ENCODE results near the gene GALNT10.

The GALNT10 gene

DNA sequence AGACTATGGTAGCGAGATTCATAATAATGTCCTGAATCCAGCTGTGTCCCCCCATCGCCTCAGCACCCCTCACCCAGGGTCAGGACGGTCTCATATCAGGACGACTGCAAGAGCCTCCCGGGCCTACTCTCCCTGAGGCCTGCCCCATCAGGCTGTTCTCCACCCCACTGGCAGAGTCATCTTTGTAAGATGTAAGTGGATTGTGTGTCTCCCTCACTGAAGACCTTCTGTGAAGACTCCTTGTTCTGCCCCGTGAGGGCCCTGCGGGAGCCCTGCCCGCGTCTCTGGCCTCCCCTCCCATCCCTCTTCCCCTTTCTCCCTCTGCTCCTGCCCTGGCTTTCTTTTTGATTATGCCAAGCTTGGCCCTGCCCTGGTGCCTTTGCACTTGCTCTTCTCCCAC, 211.4 kb downstream of the GALNT10 start:
- Histone ChIP-seq H3K4me1 (ENCODE audit: insufficient read depth, low read length) (no peaks in the 10 kb centered on the region), H3K36me3 (ENCODE audit: insufficient read depth, low read length) (no peaks in the 10 kb centered on the region), H3K9me3 (ENCODE audit: control insufficient read depth, insufficient read depth, low read length) (no peaks in the 10 kb centered on the region), H3K9ac (ENCODE audit: low read depth, low read length) (no peak overlapping the region)

DNA sequence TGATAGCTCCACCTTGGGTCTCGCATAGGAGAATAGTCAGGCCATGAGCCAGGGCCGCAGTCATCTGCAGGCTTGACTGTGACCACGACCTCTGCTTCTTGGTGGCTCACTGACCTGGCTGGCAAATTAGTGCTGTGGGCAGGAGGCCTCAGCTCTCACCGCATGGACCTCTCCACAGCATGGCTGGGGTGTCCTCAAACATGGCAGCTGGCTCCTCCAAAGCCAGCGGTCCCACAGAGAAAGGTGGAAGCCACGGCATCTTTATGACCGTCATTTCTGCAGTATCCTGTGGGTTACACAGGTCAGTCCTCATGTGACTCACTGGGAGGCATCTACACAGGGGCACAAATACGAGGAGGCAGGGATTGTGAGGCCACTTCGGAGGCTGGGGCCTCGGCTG, 212.1 kb downstream of the GALNT10 start:
- Histone ChIP-seq H3K9me3 (ENCODE audit: control insufficient read depth, insufficient read depth, low read length) (no peaks in the 10 kb centered on the region), H3K9ac (ENCODE audit: low read depth, low read length) (no peak overlapping the region), H3K4me1 (ENCODE audit: insufficient read depth, low read length) (no peaks in the 10 kb centered on the region), H3K36me3 (ENCODE audit: insufficient read depth, low read length) (no peaks in the 10 kb centered on the region)

DNA sequence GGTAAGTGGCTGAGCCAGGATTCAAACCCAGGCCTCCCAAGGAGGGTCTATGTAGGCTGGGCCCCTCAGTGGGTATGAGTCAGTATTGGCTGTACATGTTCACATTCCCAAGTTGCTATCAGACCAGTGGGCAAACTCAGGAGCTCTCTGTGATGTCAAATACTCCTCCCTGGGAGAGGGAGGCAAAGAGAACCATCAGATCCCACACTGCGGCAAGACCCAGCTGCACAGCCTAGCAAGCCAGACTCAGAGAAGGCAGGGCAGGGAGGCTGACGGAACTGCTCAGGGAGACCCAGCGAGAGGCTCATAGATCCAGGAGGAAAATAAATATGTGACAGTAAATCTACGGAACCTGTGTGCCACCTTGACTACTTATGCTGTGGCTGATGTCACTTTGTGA, 212.7 kb downstream of the GALNT10 start:
- no peaks in the 10 kb centered on the region for H3K9me3 ChIP-seq (ENCODE audit: control insufficient read depth, insufficient read depth, low read length)
- H3K9ac ChIP-seq (ENCODE audit: low read depth, low read length): no peak overlapping the region
- no peaks in the 10 kb centered on the region for H3K4me1 ChIP-seq (ENCODE audit: insufficient read depth, low read length)
- H3K36me3 ChIP-seq (ENCODE audit: insufficient read depth, low read length): no peaks in the 10 kb centered on the region

DNA sequence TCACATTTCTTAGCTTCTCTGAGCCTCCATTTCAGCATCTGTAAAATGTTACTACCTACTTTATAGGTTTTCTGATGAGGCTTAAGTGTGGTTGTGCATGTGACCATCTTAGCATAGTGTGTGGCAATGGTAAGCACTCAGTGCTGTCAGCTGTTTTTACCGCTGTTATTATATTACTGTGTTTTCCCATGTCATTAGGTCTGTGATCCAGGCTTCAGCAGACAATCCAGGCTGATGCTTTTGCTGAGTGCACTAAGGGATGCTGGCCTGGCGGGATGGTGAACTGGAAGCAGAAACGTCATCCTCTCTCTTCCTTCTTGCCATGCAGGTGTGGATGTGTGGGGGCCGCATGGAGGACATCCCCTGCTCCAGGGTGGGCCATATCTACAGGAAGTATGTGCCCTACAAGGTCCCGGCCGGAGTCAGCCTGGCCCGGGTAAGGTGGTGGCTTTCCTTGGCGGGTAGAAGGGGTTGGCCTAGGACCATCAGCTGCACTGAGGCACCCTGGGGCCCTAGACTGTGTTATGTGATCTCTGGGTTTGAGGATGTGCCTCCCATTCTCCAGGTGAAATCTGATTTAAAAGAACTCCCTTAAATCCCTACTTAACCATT, 213.3 kb downstream of the GALNT10 start:
- H3K9me3 ChIP-seq (ENCODE audit: control insufficient read depth, insufficient read depth, low read length): no peaks in the 10 kb centered on the region
- no peaks in the 10 kb centered on the region for H3K4me1 ChIP-seq (ENCODE audit: insufficient read depth, low read length)
- H3K36me3 ChIP-seq (ENCODE audit: insufficient read depth, low read length): 0 out of 2 replicates have a peak, but pooled peaks cover 2% of the 10 kb centered on the region
- H3K9ac ChIP-seq (ENCODE audit: low read depth, low read length): no peak overlapping the region

DNA sequence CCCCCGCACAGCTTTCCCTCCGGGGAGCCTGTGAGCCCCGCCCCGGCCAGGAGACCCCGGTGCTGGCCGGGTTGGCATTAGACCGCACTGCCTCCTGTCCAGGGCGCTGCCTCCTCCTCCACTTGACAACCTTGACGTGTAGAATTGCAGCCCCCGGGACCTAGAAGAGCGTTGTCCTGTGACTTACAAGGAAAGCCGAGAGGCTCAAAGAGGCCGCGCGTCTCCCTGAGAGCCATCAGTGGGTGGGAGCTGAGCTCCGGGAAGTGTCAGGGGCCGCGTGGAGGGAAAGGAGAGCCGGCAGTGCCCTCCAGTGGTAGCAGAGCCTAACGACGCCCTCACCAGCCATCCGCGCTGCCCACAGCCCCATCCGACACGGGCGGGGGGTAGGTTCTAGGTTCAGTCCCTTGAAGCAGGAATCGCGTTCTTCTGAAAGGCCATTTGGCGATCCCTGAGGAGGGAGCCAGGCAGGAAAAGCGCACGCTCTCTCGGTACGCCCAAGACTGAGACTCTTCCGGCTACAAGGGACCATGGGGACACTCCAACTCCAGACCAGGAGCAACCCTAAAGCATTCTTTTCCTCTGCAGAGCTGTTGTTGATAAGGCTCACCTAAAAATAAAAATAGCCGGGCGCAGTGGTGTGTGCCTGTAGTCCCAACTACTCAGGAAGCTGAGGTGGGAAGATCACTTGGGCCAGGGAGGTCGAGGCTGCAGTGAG, 214.7 kb downstream of the GALNT10 start:
- Histone ChIP-seq H3K36me3 (ENCODE audit: insufficient read depth, low read length) (0 out of 2 replicates have a peak, but pooled peaks cover 2% of the 10 kb centered on the region), H3K9ac (ENCODE audit: low read depth, low read length) (peak overlapping the region; percentile 33; the same call in 1 of the 2 replicates), H3K4me1 (ENCODE audit: insufficient read depth, low read length) (no peaks in the 10 kb centered on the region), H3K9me3 (ENCODE audit: control insufficient read depth, insufficient read depth, low read length) (no peaks in the 10 kb centered on the region)

DNA sequence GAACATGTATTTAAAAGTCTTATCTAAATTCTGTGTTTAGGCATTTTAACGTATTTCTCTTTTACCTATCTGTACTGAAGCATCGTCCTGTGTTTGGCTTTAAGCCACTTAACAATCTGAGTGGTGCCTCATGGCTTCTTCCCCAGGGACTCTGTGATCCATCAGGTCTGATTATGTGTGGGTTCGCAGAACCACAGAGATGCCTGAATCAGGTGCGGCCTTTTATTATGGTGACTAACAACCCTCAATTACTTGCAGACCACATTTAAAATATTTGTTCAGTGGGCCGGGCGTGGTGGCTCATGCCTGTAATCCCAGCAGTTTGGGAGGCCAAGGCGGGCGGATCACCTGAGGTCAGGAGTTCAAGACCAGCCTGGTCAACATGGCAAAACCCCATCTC, 215.7 kb downstream of the GALNT10 start:
- Histone ChIP-seq H3K9ac (ENCODE audit: low read depth, low read length) (no peak overlapping the region), H3K9me3 (ENCODE audit: control insufficient read depth, insufficient read depth, low read length) (no peaks in the 10 kb centered on the region), H3K36me3 (ENCODE audit: insufficient read depth, low read length) (0 out of 2 replicates have a peak, but pooled peaks cover 2% of the 10 kb centered on the region), H3K4me1 (ENCODE audit: insufficient read depth, low read length) (no peaks in the 10 kb centered on the region)

DNA sequence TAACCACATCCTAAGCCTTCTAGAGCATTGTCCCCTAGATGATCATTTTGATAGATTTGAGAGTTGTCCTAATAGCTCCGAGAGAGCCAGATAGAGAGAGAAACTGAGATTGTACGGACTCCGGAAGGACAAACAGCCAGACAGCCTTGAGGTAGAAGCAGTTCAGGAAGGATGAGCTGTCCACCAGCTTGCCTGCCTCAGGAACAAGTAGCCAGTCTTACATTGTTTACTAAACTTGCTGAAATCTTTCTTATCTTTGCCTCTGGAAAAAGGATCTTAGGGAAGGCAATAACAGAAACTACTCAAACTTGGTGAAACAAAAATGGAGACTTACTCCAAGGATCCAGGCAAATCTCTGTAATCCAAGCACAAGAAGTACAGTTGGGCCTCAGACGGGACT, 216.3 kb downstream of the GALNT10 start:
- Histone ChIP-seq H3K9ac (ENCODE audit: low read depth, low read length) (no peak overlapping the region), H3K36me3 (ENCODE audit: insufficient read depth, low read length) (0 out of 2 replicates have a peak, but pooled peaks cover 2% of the 10 kb centered on the region), H3K4me1 (ENCODE audit: insufficient read depth, low read length) (no peaks in the 10 kb centered on the region), H3K9me3 (ENCODE audit: control insufficient read depth, insufficient read depth, low read length) (no peaks in the 10 kb centered on the region)

DNA sequence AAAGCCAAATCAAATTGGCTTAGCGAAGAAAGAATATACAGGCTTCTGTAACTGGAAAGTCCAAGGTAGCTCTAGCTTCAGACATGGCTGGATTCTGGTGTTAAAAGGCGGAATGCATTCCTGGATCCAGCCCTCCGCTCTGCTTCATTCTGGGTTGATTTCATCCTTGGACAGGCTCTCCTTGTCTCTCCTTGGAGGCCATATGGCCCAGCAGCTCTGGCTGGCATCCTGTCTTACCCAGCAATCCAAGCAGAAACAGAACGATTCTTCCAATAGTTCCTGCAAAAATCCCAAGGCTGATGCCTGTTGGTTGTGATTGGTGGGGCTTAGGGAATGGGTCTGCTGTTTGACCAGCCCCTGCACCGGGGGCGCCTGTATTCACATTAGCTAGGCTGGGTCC, 218.3 kb downstream of the GALNT10 start:
- H3K4me1 ChIP-seq (ENCODE audit: insufficient read depth, low read length): no peaks in the 10 kb centered on the region
- H3K9me3 ChIP-seq (ENCODE audit: control insufficient read depth, insufficient read depth, low read length): no peaks in the 10 kb centered on the region
- 0 out of 2 replicates have a peak, but pooled peaks cover 2% of the 10 kb centered on the region for H3K36me3 ChIP-seq (ENCODE audit: insufficient read depth, low read length)
- H3K9ac ChIP-seq (ENCODE audit: low read depth, low read length): no peak overlapping the region

DNA sequence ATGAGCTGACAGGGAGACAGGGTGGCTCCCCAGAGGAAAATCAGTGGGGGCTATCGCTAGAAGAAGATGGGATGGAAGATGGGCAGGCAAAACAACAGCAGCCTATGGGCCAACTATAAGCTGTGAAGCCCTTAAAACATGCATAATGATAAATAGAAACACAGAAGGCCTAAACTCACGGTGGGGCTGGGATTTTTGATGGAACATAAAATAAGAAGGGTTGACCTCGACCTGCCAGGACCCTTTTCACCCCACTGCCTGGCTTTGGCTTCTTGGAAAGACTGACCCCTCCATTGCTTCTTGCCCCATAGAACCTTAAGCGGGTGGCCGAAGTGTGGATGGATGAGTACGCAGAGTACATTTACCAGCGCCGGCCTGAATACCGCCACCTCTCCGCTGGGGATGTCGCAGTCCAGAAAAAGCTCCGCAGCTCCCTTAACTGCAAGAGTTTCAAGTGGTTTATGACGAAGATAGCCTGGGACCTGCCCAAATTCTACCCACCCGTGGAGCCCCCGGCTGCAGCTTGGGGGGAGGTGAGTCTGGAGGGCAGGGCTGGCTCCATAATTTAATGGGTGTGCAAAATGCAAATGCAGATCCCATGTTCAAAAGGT, 218.8 kb downstream of the GALNT10 start:
- Histone ChIP-seq H3K4me1 (ENCODE audit: insufficient read depth, low read length) (no peaks in the 10 kb centered on the region), H3K9ac (ENCODE audit: low read depth, low read length) (no peak overlapping the region), H3K36me3 (ENCODE audit: insufficient read depth, low read length) (0 out of 2 replicates have a peak, but pooled peaks cover 2% of the 10 kb centered on the region), H3K9me3 (ENCODE audit: control insufficient read depth, insufficient read depth, low read length) (no peaks in the 10 kb centered on the region)

DNA sequence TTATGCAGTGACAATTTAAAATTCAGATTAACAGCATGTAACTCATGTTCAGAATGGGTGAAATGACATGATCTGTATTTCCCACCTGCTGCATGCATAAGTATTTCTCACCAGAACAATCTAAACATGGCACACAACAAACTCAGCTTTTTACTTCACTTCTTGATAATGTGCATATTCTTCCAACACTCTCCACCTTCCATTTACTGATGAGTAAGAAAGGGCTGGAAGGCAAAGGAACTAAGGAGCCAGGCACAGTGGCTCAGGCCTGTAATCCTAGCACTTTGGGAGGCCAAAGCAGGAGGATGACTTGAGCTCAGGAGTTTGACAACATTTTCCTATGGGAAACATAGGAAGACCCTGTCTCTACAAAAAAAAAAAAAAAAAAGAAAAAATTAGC, 219.5 kb downstream of the GALNT10 start:
- no peak overlapping the region for H3K9ac ChIP-seq (ENCODE audit: low read depth, low read length)
- no peaks in the 10 kb centered on the region for H3K4me1 ChIP-seq (ENCODE audit: insufficient read depth, low read length)
- H3K36me3 ChIP-seq (ENCODE audit: insufficient read depth, low read length): 0 out of 2 replicates have a peak, but pooled peaks cover 2% of the 10 kb centered on the region
- no peaks in the 10 kb centered on the region for H3K9me3 ChIP-seq (ENCODE audit: control insufficient read depth, insufficient read depth, low read length)

DNA sequence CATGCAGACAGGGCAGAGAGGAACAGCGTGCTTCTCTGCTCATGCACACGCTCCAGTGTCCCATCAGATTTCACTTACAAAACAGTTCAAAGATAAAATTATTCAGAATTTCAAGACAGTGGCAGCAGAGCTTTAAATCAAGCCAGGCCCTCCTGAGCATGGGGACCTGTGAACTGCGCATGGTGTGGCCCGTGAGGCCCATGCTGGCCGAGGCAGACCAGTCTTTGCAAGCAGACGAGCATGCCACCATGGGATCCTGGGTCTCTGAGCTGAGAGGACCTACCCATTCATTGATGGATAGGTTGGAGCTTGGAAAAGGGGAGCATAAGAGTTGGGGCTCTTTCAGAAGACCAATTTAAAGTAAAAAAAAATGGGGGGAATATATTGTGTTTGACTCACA, 220.3 kb downstream of the GALNT10 start:
- Histone ChIP-seq H3K36me3 (ENCODE audit: insufficient read depth, low read length) (peaks cover 2% of the 10 kb centered on the region; the same call in 1 of the 2 replicates), H3K9ac (ENCODE audit: low read depth, low read length) (no peak overlapping the region), H3K4me1 (ENCODE audit: insufficient read depth, low read length) (no peaks in the 10 kb centered on the region), H3K9me3 (ENCODE audit: control insufficient read depth, insufficient read depth, low read length) (no peaks in the 10 kb centered on the region)

DNA sequence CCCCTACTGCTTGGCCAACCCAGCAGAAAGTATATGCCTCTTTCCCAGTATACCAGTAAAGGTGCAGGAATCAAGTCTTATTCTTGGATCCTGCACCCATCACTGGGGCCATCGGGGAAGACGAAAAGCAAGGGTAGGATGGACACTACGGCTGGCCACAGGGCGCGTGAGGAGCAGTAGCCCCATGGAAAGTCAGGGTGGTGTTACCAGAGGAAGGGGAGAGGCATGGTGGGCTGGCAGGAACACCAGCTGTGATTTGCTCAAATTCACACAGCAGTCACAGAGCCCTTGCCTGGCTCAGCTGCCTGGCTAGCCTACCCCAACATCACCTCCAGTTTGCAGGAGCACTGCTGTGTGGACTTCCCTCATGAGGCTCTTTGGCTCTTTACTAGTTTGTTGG, 220.8 kb downstream of the GALNT10 start:
- no peaks in the 10 kb centered on the region for H3K4me1 ChIP-seq (ENCODE audit: insufficient read depth, low read length)
- no peaks in the 10 kb centered on the region for H3K9me3 ChIP-seq (ENCODE audit: control insufficient read depth, insufficient read depth, low read length)
- no peak overlapping the region for H3K9ac ChIP-seq (ENCODE audit: low read depth, low read length)
- H3K36me3 ChIP-seq (ENCODE audit: insufficient read depth, low read length): peaks cover 2% of the 10 kb centered on the region; the same call in 1 of the 2 replicates

DNA sequence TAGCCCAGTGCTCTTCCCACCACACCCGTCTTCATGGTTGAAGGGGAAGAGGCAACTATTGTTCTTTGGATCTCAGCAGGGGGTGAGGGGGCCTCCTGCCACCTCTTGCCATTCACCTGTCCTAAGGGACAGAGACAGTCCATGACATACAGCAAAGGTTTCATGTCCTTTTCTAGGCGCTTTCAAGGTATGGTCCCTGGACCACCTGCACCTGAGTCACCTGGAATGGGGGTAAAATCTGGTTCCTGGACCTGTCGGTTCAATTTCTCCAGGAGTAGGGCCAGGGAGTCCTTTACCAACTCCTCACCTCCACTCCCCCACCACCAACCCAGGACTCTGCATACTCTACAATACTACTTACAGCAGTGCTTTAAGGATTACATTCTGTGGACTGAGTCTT, 221.8 kb downstream of the GALNT10 start:
- Histone ChIP-seq H3K36me3 (ENCODE audit: insufficient read depth, low read length) (peaks cover 2% of the 10 kb centered on the region; the same call in 1 of the 2 replicates), H3K9me3 (ENCODE audit: control insufficient read depth, insufficient read depth, low read length) (no peaks in the 10 kb centered on the region), H3K9ac (ENCODE audit: low read depth, low read length) (no peak overlapping the region), H3K4me1 (ENCODE audit: insufficient read depth, low read length) (no peaks in the 10 kb centered on the region)

DNA sequence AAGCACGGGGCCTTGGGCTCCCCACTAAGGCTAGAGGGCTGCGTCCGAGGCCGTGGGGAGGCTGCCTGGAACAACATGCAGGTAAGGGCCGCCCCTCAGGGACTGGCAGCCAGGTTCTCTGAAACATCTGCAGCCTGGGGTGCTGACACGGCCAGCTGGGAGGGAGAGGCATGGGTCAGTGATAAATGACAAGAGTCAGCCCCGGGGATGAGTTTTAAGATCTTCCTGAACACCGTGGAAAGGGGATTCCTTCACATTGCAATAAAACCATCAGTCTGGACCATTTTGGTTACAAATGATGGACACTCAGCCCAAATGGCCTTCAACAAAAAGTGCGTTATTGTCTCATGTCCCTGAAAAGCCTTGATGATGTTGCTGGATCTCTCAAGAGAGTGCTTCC, 222.4 kb downstream of the GALNT10 start:
- Histone ChIP-seq H3K4me1 (ENCODE audit: insufficient read depth, low read length) (no peaks in the 10 kb centered on the region), H3K9ac (ENCODE audit: low read depth, low read length) (no peak overlapping the region), H3K36me3 (ENCODE audit: insufficient read depth, low read length) (peaks cover 2% of the 10 kb centered on the region; the same call in 1 of the 2 replicates), H3K9me3 (ENCODE audit: control insufficient read depth, insufficient read depth, low read length) (no peaks in the 10 kb centered on the region)

DNA sequence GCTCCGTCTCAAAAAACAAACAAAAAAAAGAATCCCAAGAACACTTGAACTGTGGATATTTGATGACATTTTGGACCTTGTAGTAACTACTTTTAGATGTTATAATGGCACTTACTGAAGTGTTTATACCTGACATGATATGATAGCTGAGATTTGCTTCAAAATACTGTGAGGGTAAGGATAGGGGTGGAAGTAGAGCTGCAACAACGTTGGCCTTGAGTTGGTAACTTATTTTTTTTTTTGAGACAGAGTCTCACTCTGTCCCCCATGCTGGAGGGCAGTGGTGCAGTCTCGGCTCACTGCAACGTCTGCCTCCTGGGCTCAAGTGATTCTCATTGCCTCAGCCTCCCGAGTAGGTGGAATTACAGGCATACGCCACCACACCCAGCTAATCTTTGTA, 224.6 kb downstream of the GALNT10 start:
- H3K36me3 ChIP-seq (ENCODE audit: insufficient read depth, low read length): no peaks in the 10 kb centered on the region; the same call in 1 of the 2 replicates
- 0 out of 2 replicates have a peak, but pooled peaks cover 7% of the 10 kb centered on the region for H3K4me1 ChIP-seq (ENCODE audit: insufficient read depth, low read length)
- no peak overlapping the region for H3K9ac ChIP-seq (ENCODE audit: low read depth, low read length)
- no peaks in the 10 kb centered on the region for H3K9me3 ChIP-seq (ENCODE audit: control insufficient read depth, insufficient read depth, low read length)

Data from ES-I3 (cell line).